HepG2 (cell line): ENCODE data around the gene HSPE1. TPM values are rescaled to one million over a fixed set of nuclear protein-coding genes. Genes with fewer than 3 reads are reported as not detected.

Experiments
- ELF1 ChIP-seq: sonication (generic); formaldehyde crosslinking; IDR thresholded peaks from 2 replicates; pipeline ENCODE4 v1.4.0; 2020; ENCODE audit warnings: missing genetic modification reagents
- NFATC3 ChIP-seq: sonication (generic); formaldehyde crosslinking; IDR thresholded peaks from 2 replicates; pipeline ENCODE4 v1.5.1; 2020; ENCODE audit warnings: mild to moderate bottlenecking, missing genetic modification reagents
- RERE ChIP-seq: IDR thresholded peaks from 2 replicates; pipeline ENCODE4 v1.6.1; 2016; ENCODE audit warnings: low read depth, missing genetic modification reagents, missing compliant biosample characterization
- RFXAP ChIP-seq: sonication (generic); formaldehyde crosslinking; IDR thresholded peaks from 2 replicates; pipeline ENCODE4 v1.4.0; 2020; ENCODE audit warnings: missing genetic modification reagents, borderline replicate concordance
- TEAD2 ChIP-seq: sonication (generic); formaldehyde crosslinking; IDR thresholded peaks from 2 replicates; pipeline ENCODE4 v1.9.0; 2021; ENCODE audit warnings: missing genetic modification reagents
- TFDP1 ChIP-seq: IDR thresholded peaks from 2 replicates; pipeline ENCODE4 v1.6.1; 2016; ENCODE audit warnings: missing compliant biosample characterization, missing genetic modification reagents, borderline replicate concordance
- ZNF121 ChIP-seq: sonication (generic); formaldehyde crosslinking; IDR thresholded peaks from 2 replicates; pipeline ENCODE4 v1.5.0; 2020; ENCODE audit warnings: mild to moderate bottlenecking, missing genetic modification reagents
- ZNF407 ChIP-seq: sonication (generic); formaldehyde crosslinking; IDR thresholded peaks from one replicate; pipeline ENCODE4 v1.5.1; 2020; ENCODE audit warnings: mild to moderate bottlenecking, missing genetic modification reagents; ENCODE audit errors: not compliant biosample characterization
- ZNF414 ChIP-seq: sonication (generic); formaldehyde crosslinking; IDR thresholded peaks from 2 replicates; pipeline ENCODE4 v1.5.0; 2020; ENCODE audit warnings: missing genetic modification reagents
- ZNF552 ChIP-seq: sonication (generic); formaldehyde crosslinking; IDR thresholded peaks from 2 replicates; pipeline ENCODE4 v1.9.0; 2022; ENCODE audit warnings: missing genetic modification reagents, mild to moderate bottlenecking, borderline replicate concordance
- ZNF652 ChIP-seq: IDR thresholded peaks from 2 replicates; pipeline ENCODE4 v1.6.1; 2016; ENCODE audit warnings: low read depth, borderline replicate concordance
- ZZZ3 ChIP-seq: sonication (generic); formaldehyde crosslinking; IDR thresholded peaks from 2 replicates; pipeline ENCODE4 v1.4.0; 2020; ENCODE audit warnings: missing genetic modification reagents, mild to moderate bottlenecking, borderline replicate concordance
- polyA plus RNA-seq, 8 experiments: library from polyadenylated mRNA; depleted of rRNA in 3 of 8; stranded (reverse) in 7 of 8; unstranded in 1 of 8; fragments of >200 nt; fragmentation: Illumina TruSeq in 4 of 8; extraction: Trizol in 4 of 8; gene quantifications; 2 replicates each; pipeline versions ENCODE4 v1.2.1 to v1.2.3, GENCODE V29; 2011 to 2016; ENCODE audit warnings: low read depth in 4 of 8, missing spikeins in 1 of 8, mixed read lengths in 1 of 8; ENCODE audit not compliant: insufficient read depth in 1 of 8
- total RNA-seq, 5 experiments: library from RNA; depleted of rRNA; stranded (reverse); fragments of >200 nt; fragmentation: Illumina TruSeq; extraction: Trizol; gene quantifications; 2 replicates each; pipeline ENCODE4 v1.2.3, GENCODE V29; 2016; ENCODE audit warnings: low read depth in 1 of 5

The HSPE1 gene
- total and polyA plus RNA-seq, 2 of the 13 experiments (the other 11 are each of a cell fraction or from before 2014, with no cell fraction given), result 244 to 823 TPM

GRCh38 chr2:197453123-197453913, 46.9 kb upstream of the HSPE1 start, which contains the start of gene COQ10B (continued):
- TF ChIP-seq ZNF407, result peak; percentile 75
- 0 out of 2 replicates have a peak, but pooled peaks have one; percentile 40 for TF ChIP-seq ZNF414
- peak; percentile 68; the same call in 1 of the 2 replicates for TF ChIP-seq TFDP1 (CRISPR knock-in tag)
- no peak for TF ChIP-seq NFATC3 (CRISPR knock-in tag)
- TF ChIP-seq ZZZ3, result peak; percentile 68; the same call in 1 of the 2 replicates
- peak; percentile 87; the same call in 1 of the 2 replicates for TF ChIP-seq ZNF552 (CRISPR knock-in tag)
- peak; percentile 52; the same call in 1 of the 2 replicates for TF ChIP-seq RFXAP (CRISPR knock-in tag)
- TF ChIP-seq RERE (CRISPR knock-in tag), result no peak
- TF ChIP-seq ZNF652 (CRISPR knock-in tag), result peak; percentile 61; the same call in 1 of the 2 replicates
- TF ChIP-seq ELF1 (CRISPR knock-in tag), result peak; percentile 99
- TF ChIP-seq TEAD2 (CRISPR knock-in tag), result no peak
- TF ChIP-seq ZNF121 (CRISPR knock-in tag), result no peak
